Osteoblast (primary cell): ENCODE measurements around the gene RIPK3. TPM values are rescaled to one million over a fixed set of nuclear protein-coding genes. Genes with fewer than 3 reads are reported as not detected.
A peak's percentile ranks its signal among the peaks of the same experiment; 100 is the strongest.

ENCODE experiments used
- DNase-seq: peaks from one replicate; pipeline ENCODE4 v3.0.0; 2011; ENCODE audit warnings: low spot score, mixed read lengths; ENCODE audit not compliant: insufficient read length; ENCODE audit errors: missing footprints
- H2AFZ ChIP-seq: 2 replicates; pipeline ENCODE4 v1.6.0; 2011; ENCODE audit warnings: mild to moderate bottlenecking, low read length
- H3K27ac ChIP-seq: 2 replicates; pipeline ENCODE4 v1.5.1; 2011; ENCODE audit warnings: mild to moderate bottlenecking, low read depth, low read length, moderate library complexity
- H3K27me3 ChIP-seq: 2 replicates; pipeline ENCODE4 v1.6.0; 2012; ENCODE audit warnings: mild to moderate bottlenecking, control low read depth, inconsistent platforms, low read length, moderate library complexity; ENCODE audit not compliant: insufficient read depth
- H3K36me3 ChIP-seq: 2 replicates; pipeline ENCODE4 v1.5.1; 2011; ENCODE audit warnings: mild to moderate bottlenecking, low read length, control low read depth, moderate library complexity; ENCODE audit not compliant: insufficient read depth
- H3K4me1 ChIP-seq: 2 replicates; pipeline ENCODE4 v1.5.1; 2011; ENCODE audit warnings: mild to moderate bottlenecking, low read length, control low read depth, moderate library complexity; ENCODE audit not compliant: insufficient read depth
- H3K4me2 ChIP-seq: 2 replicates; pipeline ENCODE4 v1.6.0; 2011; ENCODE audit warnings: mild to moderate bottlenecking, low read length; ENCODE audit not compliant: insufficient read depth
- H3K4me3 ChIP-seq: fragments of 200-600 bp; sonication (generic); 3 replicates; pipeline ENCODE4 v1.5.1; 2012; ENCODE audit warnings: mild to moderate bottlenecking, low read length, inconsistent platforms; ENCODE audit not compliant: insufficient read depth
- H3K79me2 ChIP-seq: 2 replicates; pipeline ENCODE4 v1.6.0; 2012; ENCODE audit warnings: mild to moderate bottlenecking, low read length, control low read depth, inconsistent platforms; ENCODE audit not compliant: insufficient read depth
- H3K9me3 ChIP-seq: 2 replicates; pipeline ENCODE4 v1.5.1; 2011; ENCODE audit warnings: low read depth, low read length, control low read depth
- H4K20me1 ChIP-seq: 2 replicates; pipeline ENCODE4 v1.6.0; 2012; ENCODE audit warnings: mild to moderate bottlenecking, low read length, control low read depth; ENCODE audit not compliant: insufficient read depth
- total RNA-seq: library from RNA; depleted of rRNA; stranded (reverse); fragments of >200 nt; gene quantifications from 2 replicates; pipeline ENCODE4 v1.2.3, GENCODE V29; 2012
- TF ChIP-seq, protein P1 (sequence below): IDR thresholded peaks from 2 replicates; pipeline ENCODE4 v1.5.1; 2011; ENCODE audit warnings: mild to moderate bottlenecking, low read depth, low read length, moderate library complexity; ENCODE audit errors: extremely low read depth

RIPK3 gene
- total RNA-seq, 1 donor: 11.9 TPM

- H2AFZ ChIP-seq: peak within 1 kb of the TSS; percentile 93
- peak within 1 kb of the TSS; percentile 76 for H3K27ac ChIP-seq
- peak within 1 kb of the TSS; percentile 95 for H3K4me2 ChIP-seq
- peaks cover 18% of the 10 kb centered on the region for H3K79me2 ChIP-seq
- no peaks in the 10 kb centered on the region for H3K27me3 ChIP-seq
- H3K9me3 ChIP-seq: no peaks in the 10 kb centered on the region
- TF ChIP-seq, protein P1, sequence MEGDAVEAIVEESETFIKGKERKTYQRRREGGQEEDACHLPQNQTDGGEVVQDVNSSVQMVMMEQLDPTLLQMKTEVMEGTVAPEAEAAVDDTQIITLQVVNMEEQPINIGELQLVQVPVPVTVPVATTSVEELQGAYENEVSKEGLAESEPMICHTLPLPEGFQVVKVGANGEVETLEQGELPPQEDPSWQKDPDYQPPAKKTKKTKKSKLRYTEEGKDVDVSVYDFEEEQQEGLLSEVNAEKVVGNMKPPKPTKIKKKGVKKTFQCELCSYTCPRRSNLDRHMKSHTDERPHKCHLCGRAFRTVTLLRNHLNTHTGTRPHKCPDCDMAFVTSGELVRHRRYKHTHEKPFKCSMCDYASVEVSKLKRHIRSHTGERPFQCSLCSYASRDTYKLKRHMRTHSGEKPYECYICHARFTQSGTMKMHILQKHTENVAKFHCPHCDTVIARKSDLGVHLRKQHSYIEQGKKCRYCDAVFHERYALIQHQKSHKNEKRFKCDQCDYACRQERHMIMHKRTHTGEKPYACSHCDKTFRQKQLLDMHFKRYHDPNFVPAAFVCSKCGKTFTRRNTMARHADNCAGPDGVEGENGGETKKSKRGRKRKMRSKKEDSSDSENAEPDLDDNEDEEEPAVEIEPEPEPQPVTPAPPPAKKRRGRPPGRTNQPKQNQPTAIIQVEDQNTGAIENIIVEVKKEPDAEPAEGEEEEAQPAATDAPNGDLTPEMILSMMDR: no peak
- peak within 1 kb of the TSS; percentile 87 for H3K4me3 ChIP-seq
- H4K20me1 ChIP-seq: peaks cover 2% of the 10 kb centered on the region
- peak; percentile 99 for DNase-seq
- peaks cover 21% of the 10 kb centered on the region for H3K4me1 ChIP-seq
- H3K36me3 ChIP-seq: peaks cover 43% of the 10 kb centered on the region
These were observed 40.3 kb downstream of the RIPK3 start, which contains the start of the genes DHRS1 and NOP9 for GRCh38 chr14:24299255-24300191. Gene DHRS1 (minus strand): TSS chr14:24299780. CDS start chr14:24299106, 674 bp downstream. Gene NOP9 (plus strand): TSS chr14:24299850. CDS start chr14:24299955, 105 bp downstream.

DNA sequence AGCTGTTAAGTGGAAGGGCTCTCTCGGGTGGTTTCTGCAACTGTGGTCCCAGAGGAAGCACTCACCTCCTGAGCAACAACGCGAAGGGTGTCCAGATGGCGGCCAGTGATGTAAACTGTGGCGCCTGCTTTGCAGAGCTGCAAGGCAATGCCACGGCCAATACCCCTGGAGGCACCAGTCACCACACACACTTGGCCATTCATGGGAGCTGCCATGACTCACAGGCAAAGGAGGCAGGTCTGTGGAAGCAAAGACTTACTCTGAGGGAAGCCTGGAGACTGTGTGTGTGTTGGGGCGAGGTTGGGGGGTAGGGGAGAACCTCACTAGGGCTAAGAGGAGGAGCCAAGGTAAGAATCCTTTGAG is 40.9 kb downstream of the RIPK3 start:
- Histone ChIP-seq H3K79me2 (peaks cover 18% of the 10 kb centered on the region), H3K4me3 (peak overlapping the region; percentile 87), H3K4me1 (peaks cover 21% of the 10 kb centered on the region), H3K27ac (peak overlapping the region; percentile 76), H3K4me2 (peak overlapping the region; percentile 95), H2AFZ (peak overlapping the region; percentile 93), H4K20me1 (peaks cover 2% of the 10 kb centered on the region), H3K36me3 (peaks cover 42% of the 10 kb centered on the region), H3K27me3 (no peaks in the 10 kb centered on the region), H3K9me3 (no peaks in the 10 kb centered on the region)
- TF ChIP-seq, protein P1: no peak
- DNase-seq: peak; percentile 97

DNA sequence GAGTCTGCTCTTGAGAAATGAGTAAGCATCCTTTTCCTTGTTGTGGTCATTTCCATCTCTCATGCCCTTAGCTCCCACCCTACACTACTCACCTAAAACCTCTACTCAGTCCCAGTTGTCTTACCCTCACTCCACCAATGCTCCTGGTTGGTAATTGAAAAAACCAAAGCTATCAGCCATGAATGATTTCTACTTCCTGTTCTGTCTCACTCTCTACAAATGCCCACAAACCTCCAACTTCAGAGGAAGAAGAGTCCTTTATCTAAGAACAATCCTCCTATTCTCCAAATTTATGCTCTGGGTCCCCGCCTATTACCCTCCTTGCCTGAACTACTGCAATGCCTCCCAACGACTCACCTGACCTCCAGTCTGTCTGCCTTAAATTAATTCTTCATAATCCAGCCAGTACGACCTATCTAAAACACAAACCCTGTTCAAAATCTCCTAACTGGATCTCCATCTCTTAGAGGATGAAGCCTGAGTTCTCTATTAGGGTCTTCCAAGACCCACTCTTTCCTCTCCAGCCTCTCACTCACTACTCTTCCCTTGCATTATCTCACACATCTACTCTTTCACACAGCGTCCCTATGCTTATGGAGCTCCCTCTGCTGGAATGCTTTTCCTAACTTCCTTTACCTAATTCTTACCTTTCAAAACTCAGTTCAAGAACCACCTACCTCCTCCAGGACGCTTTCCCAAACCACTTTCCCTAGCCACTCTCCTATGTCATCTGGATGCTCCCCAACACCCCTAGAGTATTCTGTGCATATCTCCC is 42.4 kb downstream of the RIPK3 start:
- H3K27me3 ChIP-seq: no peaks in the 10 kb centered on the region
- H3K4me3 ChIP-seq: no peak overlapping the region
- H3K27ac ChIP-seq: no peak overlapping the region
- DNase-seq: peak; percentile 15
- H3K36me3 ChIP-seq: peaks cover 32% of the 10 kb centered on the region
- H4K20me1 ChIP-seq: peaks cover 2% of the 10 kb centered on the region
- no peak overlapping the region for H2AFZ ChIP-seq
- no peak overlapping the region for H3K4me2 ChIP-seq
- peaks cover 18% of the 10 kb centered on the region for H3K79me2 ChIP-seq
- no peaks in the 10 kb centered on the region for H3K9me3 ChIP-seq
- TF ChIP-seq, protein P1: peak; percentile 37
- H3K4me1 ChIP-seq: peaks cover 21% of the 10 kb centered on the region
